Fibroblast of lung (primary cell): ENCODE results near the gene DNAJC6. TPM values are rescaled to one million over a fixed set of nuclear protein-coding genes. Genes with fewer than 3 reads are reported as not detected.
A peak's percentile ranks its signal among the peaks of the same experiment; 100 is the strongest.

Experiments
- DNase-seq, 2 donors: peaks; one replicate each; pipeline versions ENCODE4 v3.0.0 to v3.0.0-alpha.2; 2010; ENCODE audit warnings: low read depth in 2 of 2
- H2AFZ ChIP-seq: 2 replicates; pipeline ENCODE4 v1.5.1; 2012; ENCODE audit warnings: low read length, control low read depth, inconsistent platforms
- H3K27ac ChIP-seq: 2 replicates; pipeline ENCODE4 v1.5.1; 2011; ENCODE audit warnings: low read length, control low read depth; ENCODE audit not compliant: insufficient read depth
- H3K27me3 ChIP-seq: 2 replicates; pipeline ENCODE4 v1.5.1; 2011; ENCODE audit warnings: mild to moderate bottlenecking, low read length; ENCODE audit not compliant: control insufficient read depth, insufficient read depth
- H3K36me3 ChIP-seq: 2 replicates; pipeline ENCODE4 v1.5.1; 2011; ENCODE audit warnings: low read length; ENCODE audit not compliant: control insufficient read depth, insufficient read depth
- H3K4me1 ChIP-seq: 2 replicates; pipeline ENCODE4 v1.5.1; 2011; ENCODE audit warnings: low read length; ENCODE audit not compliant: control insufficient read depth, insufficient read depth; ENCODE audit errors: extremely low read depth
- H3K4me2 ChIP-seq: 2 replicates; pipeline ENCODE4 v1.5.1; 2011; ENCODE audit warnings: low read length, control low read depth; ENCODE audit not compliant: insufficient read depth; ENCODE audit errors: extremely low read depth
- H3K4me3 ChIP-seq, 4 experiments: fragments of 200-600 bp in 1 of 4; sonication (generic) in 1 of 4; replicated peaks in 1 of 4; 2 replicates each; pipeline ENCODE4 v1.5.1; 2011 to 2016; ENCODE audit warnings: low read length in 4 of 4, low read depth in 3 of 4, mild to moderate bottlenecking in 3 of 4, control low read depth in 2 of 4, inconsistent platforms in 1 of 4, mixed read lengths in 1 of 4; ENCODE audit not compliant: insufficient read depth in 1 of 4; ENCODE audit errors: control extremely low read depth in 1 of 4
- H3K79me2 ChIP-seq: 2 replicates; pipeline ENCODE4 v1.5.1; 2012; ENCODE audit warnings: mild to moderate bottlenecking, low read length, inconsistent platforms; ENCODE audit not compliant: control insufficient read depth, insufficient read depth
- H3K9ac ChIP-seq: 2 replicates; pipeline ENCODE4 v1.5.1; 2011; ENCODE audit warnings: mild to moderate bottlenecking, low read length, control low read depth; ENCODE audit not compliant: insufficient read depth
- H3K9me3 ChIP-seq: 2 replicates; pipeline ENCODE4 v1.5.1; 2012; ENCODE audit warnings: low read depth, low read length; ENCODE audit not compliant: control insufficient read depth, insufficient read depth
- H4K20me1 ChIP-seq: 2 replicates; pipeline ENCODE4 v1.5.1; 2011; ENCODE audit warnings: low read length; ENCODE audit not compliant: control insufficient read depth, insufficient read depth; ENCODE audit errors: extremely low read depth
- EZH2 ChIP-seq: IDR thresholded peaks from 2 replicates; pipeline ENCODE4 v1.5.1; 2012; ENCODE audit warnings: low read length, control low read depth, mild to moderate bottlenecking; ENCODE audit errors: missing control alignments
- polyA plus RNA-seq, 2 donors: library from polyadenylated mRNA; depleted of rRNA in 1 of 2; stranded (reverse) in 1 of 2; unstranded in 1 of 2; fragments of >200 nt; gene quantifications; 2 replicates each; pipeline ENCODE4 v1.2.1, GENCODE V29; 2011 to 2012; ENCODE audit warnings: missing spikeins in 1 of 2
- total RNA-seq: library from RNA; depleted of rRNA; stranded (reverse); fragments of >200 nt; gene quantifications from 2 replicates; pipeline ENCODE4 v1.2.1, GENCODE V29; 2014
- TF ChIP-seq, protein P1 (sequence below), 2 donors: IDR thresholded peaks in 1 of 2; conservative IDR thresholded peaks in 1 of 2; 1 replicate in 1 of 2; 2 replicates in 1 of 2; pipeline ENCODE4 v1.5.1; 2011 to 2012; ENCODE audit warnings: low read length in 2 of 2, control low read depth in 1 of 2, inconsistent platforms in 1 of 2, low read depth in 1 of 2, mild to moderate bottlenecking in 1 of 2

The DNAJC6 gene
- total and polyA plus RNA-seq, 2 donors (not counting 1 experiment from before 2014, with no cell fraction given) = 0.33 to 0.98 TPM

DNA sequence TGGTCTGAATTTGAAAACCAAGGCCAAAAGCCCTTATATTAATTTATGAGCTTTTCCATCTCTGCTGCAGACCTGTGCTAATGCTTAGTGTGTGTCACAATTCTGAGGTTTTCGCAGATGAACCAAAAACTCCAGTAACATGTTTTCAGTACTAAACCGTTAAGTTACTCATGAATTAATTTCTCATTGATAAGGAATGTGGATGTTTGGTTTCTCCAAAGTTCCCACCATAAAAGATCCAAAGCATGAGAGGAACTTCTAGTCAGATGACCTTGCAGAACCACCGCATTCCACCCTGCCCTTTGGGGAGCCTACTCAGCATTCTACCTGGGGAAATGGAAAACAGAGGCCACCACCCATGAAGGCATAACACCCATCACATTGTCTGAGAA is 103.6 kb downstream of the DNAJC6 start:
- H3K36me3 ChIP-seq = no peaks in the 10 kb centered on the region
- no peaks in the 10 kb centered on the region for H3K27me3 ChIP-seq
- TF ChIP-seq EZH2 = no peak
- TF ChIP-seq, protein P1, sequence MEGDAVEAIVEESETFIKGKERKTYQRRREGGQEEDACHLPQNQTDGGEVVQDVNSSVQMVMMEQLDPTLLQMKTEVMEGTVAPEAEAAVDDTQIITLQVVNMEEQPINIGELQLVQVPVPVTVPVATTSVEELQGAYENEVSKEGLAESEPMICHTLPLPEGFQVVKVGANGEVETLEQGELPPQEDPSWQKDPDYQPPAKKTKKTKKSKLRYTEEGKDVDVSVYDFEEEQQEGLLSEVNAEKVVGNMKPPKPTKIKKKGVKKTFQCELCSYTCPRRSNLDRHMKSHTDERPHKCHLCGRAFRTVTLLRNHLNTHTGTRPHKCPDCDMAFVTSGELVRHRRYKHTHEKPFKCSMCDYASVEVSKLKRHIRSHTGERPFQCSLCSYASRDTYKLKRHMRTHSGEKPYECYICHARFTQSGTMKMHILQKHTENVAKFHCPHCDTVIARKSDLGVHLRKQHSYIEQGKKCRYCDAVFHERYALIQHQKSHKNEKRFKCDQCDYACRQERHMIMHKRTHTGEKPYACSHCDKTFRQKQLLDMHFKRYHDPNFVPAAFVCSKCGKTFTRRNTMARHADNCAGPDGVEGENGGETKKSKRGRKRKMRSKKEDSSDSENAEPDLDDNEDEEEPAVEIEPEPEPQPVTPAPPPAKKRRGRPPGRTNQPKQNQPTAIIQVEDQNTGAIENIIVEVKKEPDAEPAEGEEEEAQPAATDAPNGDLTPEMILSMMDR (conservative IDR thresholded peaks at IDR 0.05 in 1 of 2, IDR thresholded peaks at IDR 0.05 in 1 of 2; ENCODE audit: low read depth in 1 of 2, low read length in 2 of 2) = no peak
- no peak overlapping the region for H3K27ac ChIP-seq
- no peak overlapping the region for H3K4me2 ChIP-seq
- DNase-seq = peak in 1 of 2 donors; percentile 82
- no peaks in the 10 kb centered on the region for H3K79me2 ChIP-seq
- H2AFZ ChIP-seq = no peak overlapping the region
- H3K9me3 ChIP-seq = no peaks in the 10 kb centered on the region
- H4K20me1 ChIP-seq = no peaks in the 10 kb centered on the region
- no peak overlapping the region for H3K4me3 ChIP-seq
- H3K9ac ChIP-seq = no peak overlapping the region
- no peaks in the 10 kb centered on the region for H3K4me1 ChIP-seq

DNA sequence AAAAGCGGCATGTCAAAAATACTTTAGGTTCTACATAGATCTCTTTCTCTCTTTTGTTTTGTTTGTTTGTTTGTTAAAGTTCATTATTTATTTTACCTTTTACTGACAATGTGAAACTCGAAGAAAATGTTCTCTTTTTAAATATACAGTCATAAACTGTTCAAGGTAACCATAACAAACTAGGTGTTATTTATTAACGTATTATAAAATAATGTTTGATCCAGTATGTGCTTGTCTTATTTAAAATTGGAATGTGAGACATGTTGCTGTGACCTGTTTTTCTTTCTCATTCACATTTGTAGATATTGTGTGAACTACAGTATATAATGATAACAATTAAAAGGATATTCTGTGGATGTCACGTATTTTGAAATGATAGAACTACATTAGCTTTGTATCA is 105.2 kb downstream of the DNAJC6 start:
- H3K4me1 ChIP-seq = peaks cover under 1% of the 10 kb centered on the region
- no peak overlapping the region for H3K27ac ChIP-seq
- no peaks in the 10 kb centered on the region for H3K79me2 ChIP-seq
- TF ChIP-seq, protein P1 (conservative IDR thresholded peaks at IDR 0.05 in 1 of 2, IDR thresholded peaks at IDR 0.05 in 1 of 2; ENCODE audit: low read depth in 1 of 2, low read length in 2 of 2) = no peak
- TF ChIP-seq EZH2 = no peak
- H3K9me3 ChIP-seq = no peaks in the 10 kb centered on the region
- no peak overlapping the region for H3K9ac ChIP-seq
- H3K4me2 ChIP-seq = no peak overlapping the region
- H3K36me3 ChIP-seq = no peaks in the 10 kb centered on the region
- no peaks in the 10 kb centered on the region for H3K27me3 ChIP-seq
- DNase-seq = no peak
- no peak overlapping the region for H2AFZ ChIP-seq
- no peaks in the 10 kb centered on the region for H4K20me1 ChIP-seq
- H3K4me3 ChIP-seq = no peak overlapping the region

DNA sequence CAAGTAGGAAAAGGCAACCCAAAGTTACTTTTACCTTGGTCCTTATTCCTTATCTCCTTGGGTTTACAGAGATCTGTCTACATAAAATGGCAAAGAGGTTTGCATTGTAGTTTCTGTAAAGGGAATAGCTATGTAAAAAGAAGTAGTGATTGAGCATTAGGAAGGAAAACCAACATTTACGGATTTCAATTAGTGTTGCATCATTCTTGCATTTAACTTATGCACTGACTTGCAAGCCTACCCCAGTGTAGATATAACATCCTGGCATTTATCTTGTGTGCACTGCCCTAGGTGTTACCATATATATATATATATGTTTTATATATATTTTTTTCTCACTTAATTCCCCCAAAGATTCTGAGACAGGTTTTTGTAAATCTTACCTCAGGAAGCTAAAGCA is 107.4 kb downstream of the DNAJC6 start:
- Histone ChIP-seq H3K27ac (no peak overlapping the region), H3K9me3 (no peaks in the 10 kb centered on the region)

More for the DNA sequence above, 107.4 kb downstream of the DNAJC6 start:
- TF ChIP-seq, protein P1 (conservative IDR thresholded peaks at IDR 0.05 in 1 of 2, IDR thresholded peaks at IDR 0.05 in 1 of 2; ENCODE audit: low read depth in 1 of 2, low read length in 2 of 2) = no peak
- TF ChIP-seq EZH2 = no peak
- Histone ChIP-seq H3K4me2 (no peak overlapping the region), H2AFZ (no peak overlapping the region), H3K4me3 (no peak overlapping the region), H3K4me1 (peaks cover 2% of the 10 kb centered on the region), H3K27me3 (no peaks in the 10 kb centered on the region), H4K20me1 (no peaks in the 10 kb centered on the region), H3K36me3 (no peaks in the 10 kb centered on the region), H3K79me2 (peaks cover 8% of the 10 kb centered on the region), H3K9ac (no peak overlapping the region)
- no peak for DNase-seq
